ENCODE data around the gene IRGQ.
"Not testable (repeated sequence)": the region's sequence is repeated elsewhere in the genome, so short reads cannot be mapped to it uniquely, and the experiment has no call there.

The IRGQ gene

DNA sequence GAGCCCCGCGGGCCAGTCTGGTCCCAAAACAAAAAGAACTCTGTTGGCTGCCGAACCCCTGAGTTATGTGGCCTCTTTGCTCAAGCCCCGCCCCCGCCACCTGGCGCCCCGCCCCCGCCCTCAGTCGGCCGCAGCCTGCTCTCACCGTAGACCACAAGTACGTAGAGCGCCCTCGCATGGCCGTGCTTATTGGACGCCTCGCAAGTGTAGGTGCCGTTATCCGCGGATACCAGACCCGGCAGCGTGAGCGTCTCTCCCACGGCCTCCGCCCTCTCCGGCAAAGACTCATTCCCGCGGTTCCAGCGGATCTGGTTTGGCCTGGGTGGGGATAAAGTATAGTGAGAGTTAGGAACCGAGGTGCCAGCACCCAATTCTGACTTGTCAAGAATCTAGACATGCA is 29.0 kb upstream of the IRGQ start:
- in situ Hi-C loops (cut with MboI; ENCODE audit: low sequenced_read_pairs): no loop called here

DNA sequence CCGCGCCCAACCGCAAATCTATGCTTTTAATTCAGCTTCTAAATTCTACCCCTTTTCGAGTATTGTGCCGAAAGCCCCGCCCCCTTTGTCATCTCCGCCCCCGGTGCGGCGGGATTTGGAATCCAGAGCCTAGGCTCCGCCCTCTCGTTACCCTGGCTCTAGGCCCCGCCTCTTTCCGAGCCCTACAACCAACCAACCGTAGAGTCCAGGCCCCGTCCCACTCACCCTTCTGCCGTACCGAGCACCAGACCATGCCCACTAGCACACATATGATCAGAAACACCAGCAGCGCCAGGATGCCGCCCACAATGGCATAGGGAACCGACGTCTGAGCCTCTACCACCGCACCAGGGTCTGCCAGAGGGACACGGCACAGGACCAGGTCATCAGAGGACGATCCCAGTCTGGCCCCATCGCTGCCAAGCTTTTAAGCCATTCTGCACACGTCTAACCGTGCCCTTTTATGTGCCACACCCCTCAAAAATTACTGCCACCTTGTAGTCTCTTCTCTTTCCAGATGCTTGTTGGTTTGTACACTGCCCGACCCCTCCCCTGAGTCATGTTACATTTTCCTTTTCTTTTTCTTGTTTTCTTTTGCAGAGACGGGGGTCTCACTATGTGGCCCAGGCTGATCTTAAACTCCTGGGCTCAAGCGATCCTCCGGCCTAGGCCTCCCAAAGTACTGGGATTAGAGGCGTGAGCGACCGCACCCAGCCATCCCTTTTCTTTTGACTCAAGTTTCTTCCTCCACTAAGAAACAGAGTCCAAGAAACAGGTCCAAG is 28.1 kb upstream of the IRGQ start:
- in situ Hi-C loops (cut with MboI; ENCODE audit: low sequenced_read_pairs): no loop called here

DNA sequence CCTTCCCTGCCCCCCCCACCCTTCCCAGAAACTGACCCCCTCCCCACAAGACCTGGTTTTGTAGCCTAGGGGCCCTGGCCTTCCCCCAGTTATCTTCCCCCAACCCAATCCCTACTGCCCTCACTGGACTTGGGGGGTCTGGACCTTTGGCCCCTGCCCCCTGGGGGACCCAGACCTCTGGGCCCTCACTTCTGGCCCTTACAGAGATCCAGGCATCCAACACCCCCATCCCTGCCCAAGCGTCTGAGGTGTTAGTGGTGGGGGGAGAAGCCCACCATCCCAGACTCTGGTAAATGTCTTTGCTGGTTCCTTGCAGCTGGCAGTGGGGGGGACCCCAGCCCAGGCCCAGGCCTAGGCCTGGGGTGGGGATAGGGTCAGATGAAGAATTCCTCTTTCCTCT is 27.0 kb upstream of the IRGQ start:
- in situ Hi-C loops (cut with MboI; ENCODE audit: low sequenced_read_pairs): no loop called here

DNA sequence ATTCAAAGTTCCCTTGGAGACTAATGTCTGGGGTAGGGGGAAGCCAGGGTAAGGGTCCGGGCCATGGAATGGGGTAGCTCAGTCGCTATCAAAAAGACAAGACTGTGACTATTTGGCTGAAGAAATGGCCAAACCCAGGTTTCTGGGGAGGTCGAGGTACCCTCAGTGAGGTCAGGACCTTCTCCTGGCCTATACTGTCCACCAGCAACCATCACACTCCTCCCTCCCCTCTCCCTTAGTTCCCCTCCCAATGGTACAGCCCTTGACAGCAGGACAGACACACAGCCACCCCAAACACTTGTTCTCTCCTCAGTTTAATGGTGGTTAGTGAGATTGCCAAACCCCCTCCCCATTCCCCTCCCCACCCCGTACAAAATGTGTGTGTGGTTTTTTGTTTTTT is 26.1 kb upstream of the IRGQ start:
- in situ Hi-C loops (cut with MboI; ENCODE audit: low sequenced_read_pairs): no loop called here

DNA sequence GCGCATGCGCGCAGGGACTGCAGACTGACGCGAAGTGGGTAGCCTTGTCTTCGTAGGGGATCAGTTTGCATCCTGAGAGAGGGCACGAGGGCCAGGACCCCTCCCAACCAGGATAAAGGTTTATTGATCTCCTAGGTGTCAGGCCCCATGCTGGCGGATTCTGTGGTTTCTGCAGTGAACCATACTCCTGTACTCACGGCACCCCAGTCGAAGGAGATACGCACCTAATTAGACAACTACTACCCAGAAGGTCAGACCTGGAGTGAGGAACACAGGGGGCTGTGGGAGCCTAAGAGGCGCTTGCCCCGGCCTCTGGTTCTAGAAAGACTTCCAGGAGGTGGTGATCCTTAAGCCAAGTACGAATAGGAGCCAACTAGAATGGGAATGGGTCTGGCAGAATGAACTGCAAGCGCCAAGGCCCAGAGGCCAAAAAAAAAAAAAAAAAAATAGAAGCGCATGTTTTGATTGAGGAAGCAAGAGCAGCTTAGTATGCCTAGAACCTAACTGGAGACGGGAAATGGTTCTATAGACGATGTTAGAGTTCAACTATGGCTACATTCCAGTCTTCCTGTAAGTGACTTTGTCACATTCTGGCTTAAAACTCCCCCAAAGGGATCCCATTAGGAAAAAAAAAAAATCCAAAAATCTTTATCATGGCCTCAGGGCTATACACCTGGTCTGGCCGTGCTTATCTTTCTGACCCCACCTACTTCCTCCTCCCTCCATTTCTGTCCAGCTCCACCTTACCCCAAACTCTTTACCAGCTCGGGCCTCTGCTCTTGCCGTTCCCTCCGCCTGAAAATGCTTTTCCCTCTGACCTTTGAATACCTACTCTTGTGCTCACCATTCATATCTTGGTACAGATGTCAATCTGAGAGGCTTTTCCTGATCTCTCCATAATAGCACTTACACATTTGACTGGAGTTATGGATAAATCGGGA is 24.4 kb upstream of the IRGQ start:
- in situ Hi-C loops (cut with MboI; ENCODE audit: low sequenced_read_pairs): no loop called here

DNA sequence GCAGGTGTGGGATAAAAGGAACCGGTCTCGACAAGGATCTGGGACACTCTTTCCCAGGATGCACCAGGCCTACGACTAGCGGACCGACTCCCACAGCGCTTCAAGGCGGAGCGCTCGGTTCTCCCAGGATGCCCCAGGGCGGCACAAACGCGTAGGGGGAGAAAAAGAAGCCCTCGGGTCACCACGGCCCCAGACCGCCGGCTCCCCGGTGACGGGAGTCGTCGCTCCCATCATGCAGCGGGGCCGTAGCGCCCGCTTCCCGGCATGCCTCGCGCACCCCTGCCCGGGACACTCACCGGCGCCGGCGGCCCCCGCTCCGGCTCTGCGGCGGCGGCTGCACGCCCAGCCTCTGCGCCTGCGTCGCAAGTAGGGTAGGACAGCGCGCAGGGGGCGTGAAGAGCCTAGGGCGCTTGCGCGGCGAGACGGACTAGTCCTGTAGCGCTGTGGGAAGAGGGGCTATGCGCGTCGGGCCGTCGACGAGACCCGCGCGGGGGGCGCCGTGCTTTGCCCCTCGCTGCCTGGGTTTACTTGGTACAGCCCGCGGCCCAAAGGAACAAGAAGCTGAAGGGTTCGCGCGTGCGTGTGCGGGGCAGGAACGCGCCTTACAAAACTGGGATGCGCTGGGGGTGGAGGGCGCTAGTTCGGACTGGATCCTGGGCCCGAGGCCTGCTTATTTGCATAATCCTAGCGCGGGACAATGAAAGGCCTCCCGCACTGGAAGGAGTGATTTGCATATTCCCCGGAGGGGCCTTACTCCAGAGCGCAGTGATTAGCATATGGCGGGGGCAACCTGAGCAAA is 23.5 kb upstream of the IRGQ start, which contains the start of gene ZNF428:
ZNF428 (minus strand) TSS at position 368 of the 799 bp plus-strand sequence. CDS start 5,325 bp downstream, outside the sequence.
- in situ Hi-C loops (cut with MboI; ENCODE audit: low sequenced_read_pairs): no loop called here

DNA sequence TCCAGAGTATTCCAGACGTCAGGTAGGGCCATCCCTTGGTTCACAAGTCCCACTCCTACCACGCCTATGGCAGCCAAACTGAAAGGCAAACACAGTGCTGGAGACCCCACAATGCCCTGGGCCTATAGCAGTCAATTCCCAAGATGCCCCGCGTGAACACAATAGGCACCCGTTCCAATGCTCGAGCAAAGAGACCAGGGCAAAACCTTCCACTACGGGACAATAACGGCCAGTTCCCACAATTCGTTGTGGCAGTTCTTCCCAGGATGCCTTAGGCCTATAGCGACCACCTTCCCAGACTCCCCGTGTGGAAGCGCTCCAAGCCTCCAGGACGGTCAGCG is 23.0 kb upstream of the IRGQ start:
- in situ Hi-C loops (cut with MboI; ENCODE audit: low sequenced_read_pairs): no loop called here

DNA sequence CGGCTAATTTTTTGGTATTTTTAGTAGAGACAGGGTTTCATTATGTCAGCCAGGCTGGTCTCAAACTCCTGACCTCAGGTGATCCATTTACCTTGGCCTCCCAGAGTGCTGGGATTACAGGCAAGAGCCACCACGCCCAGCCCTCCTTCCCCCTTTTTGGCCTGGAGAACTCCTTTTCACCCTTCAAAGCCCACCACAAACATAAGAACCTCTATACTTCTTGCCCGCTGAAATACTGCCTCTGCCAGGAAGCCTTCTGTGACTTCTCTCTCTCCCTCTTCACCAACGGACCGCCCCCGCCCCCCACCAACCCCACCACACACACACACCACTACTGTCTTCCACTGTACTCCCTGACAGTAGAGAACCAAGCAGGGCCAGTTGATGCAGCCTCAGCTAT is 21.0 kb upstream of the IRGQ start:
- in situ Hi-C loops (cut with MboI; ENCODE audit: low sequenced_read_pairs): no loop called here

DNA sequence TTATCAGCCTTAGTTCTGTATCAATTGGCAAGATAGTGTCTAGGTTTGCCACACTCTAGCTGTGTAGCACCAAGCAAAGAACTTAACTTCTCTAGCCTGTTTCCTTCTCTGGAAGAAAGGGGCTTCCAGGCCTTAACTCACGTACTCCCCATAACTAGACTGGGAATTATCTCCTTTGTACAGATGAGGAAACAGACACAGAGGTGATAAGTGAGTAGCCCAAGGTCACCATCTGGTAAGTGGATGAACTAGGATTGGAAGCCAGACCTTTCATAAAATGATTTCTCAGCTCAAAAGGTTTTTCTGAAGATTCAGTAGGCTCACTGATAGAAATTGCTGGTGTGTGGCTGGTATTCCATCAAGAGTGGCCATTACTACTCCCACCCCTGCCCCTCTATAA is 20.4 kb upstream of the IRGQ start:
- in situ Hi-C loops (cut with MboI; ENCODE audit: low sequenced_read_pairs): no loop called here

DNA sequence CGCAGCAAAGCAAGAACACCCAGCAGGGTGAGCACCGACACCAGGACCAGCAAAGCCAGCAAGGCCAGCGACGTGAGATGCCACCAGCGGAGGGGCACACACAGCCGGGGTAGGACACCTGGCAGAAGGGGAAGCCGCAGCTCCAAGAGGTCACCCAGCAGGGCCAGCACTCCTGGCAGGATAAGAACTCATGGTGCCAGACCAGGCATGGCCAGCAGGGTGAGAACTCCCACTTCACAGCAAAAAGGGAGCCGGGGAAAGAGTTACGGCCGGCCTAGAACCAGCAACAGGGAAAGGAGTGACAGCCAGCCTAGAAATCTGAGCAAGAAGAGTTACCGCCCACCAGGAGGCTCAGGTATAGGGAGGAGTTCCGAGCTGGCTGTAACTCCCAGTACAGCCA is 16.4 kb upstream of the IRGQ start:
- in situ Hi-C loops (cut with MboI; ENCODE audit: low sequenced_read_pairs): no loop called here

DNA sequence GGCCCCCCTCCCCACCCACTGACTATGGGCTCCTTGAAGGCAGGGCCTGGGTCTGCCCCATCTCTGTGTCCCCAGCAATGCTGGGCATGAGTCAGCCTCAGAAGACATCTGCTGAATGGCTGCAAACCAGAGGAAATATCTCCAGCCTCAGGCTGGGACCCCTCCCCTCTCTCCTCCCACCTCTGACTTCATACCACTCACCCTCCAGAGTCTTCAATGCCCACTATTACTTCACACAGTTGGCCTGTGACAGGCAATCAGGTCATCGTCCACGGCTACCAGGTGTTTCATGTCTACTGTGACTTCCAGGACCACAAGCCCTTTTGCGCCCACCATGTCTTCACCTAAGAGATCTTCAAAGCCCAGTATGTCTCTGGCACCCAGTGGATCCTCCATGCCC is 15.9 kb upstream of the IRGQ start, which contains the start of gene SRRM5:
SRRM5 (plus strand) TSS at position 301 of the 400 bp plus-strand sequence; CDS start at position 335, 34 bp downstream.
- in situ Hi-C loops (cut with MboI; ENCODE audit: low sequenced_read_pairs): no loop called here

DNA sequence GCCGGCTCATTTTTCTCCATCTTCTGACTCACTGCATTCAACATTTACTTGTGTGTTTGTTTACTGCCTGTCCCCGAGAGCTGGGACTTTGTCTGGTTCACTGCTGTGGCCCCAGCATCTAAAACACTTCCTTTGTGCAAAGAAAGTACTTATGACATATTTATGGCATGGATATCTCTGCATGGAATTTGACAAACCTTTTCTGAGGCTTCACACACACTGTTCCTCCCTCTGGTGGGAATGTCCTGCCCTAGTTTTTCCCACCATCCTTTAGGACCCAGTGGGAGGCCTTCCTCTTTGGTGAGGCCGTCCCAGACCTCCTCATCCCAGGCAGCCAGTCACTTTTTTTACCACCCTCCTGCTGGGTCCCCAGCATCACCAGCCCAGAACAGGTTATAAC is 14.6 kb upstream of the IRGQ start:
- in situ Hi-C loops (cut with MboI; ENCODE audit: low sequenced_read_pairs): no loop called here

DNA sequence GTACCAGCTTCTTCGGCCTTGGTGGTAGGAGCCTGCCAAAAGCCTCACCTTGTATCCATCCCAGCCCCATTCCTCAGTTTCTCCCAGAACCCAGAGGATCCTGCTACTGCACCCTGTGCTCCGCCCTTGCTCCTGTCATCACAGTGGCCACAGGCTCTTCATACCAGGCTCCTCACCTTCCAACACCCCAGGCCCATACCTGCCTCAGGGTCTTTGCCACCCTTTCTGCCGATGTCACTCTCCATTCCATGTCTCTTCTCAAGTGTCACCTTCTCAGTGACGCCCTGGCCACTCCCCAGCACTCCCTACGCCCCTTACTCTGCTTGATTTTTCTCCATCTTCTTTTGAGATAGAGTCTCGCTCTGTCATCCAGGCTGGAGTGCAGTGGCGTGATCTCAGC is 13.9 kb upstream of the IRGQ start:
- in situ Hi-C loops (cut with MboI; ENCODE audit: low sequenced_read_pairs): no loop called here

DNA sequence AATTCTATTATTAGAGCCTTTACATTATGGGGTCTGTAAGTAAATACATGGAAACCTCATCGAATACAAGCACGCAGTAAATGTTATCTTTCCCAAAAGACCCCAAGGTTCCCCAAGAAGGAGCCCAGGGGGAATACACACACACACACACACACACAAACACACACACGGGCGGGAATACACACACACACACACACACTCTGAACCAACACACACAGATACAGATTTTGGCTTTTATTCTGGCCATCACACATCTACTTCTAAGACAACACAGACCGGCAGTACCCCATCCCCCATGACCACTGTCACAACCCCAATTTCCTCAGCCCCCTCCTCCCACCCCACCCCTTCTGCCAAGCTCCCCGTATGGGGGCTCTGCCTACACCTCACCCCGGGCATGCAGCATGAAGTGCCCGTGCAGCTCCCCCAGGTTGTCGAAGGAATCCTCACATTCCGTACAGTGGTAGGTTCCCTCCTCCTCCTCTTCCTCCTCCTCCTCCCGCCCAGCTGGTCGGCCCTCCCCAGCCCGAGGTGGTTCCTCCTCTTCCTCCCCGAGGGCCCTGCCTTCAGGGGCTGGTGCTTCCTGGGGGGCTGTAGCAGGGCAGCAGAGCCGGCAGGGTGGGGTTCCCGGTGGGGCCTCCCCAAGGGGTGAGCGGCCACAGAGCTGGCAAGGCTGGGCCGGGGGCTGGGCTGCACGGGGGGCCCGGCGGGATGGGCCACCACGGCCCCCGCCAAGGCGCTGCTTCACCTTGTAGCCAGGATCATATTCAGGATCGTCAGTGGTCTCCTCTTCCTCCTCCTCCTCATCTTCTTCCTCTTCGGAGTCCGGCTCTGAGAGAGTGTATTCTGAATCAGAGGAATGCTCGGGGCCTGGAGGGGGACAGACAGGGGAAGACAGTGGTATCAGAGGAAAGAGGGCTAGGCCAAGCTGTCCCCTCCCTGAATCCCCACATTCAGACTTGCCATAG is 11.6 kb upstream of the IRGQ start:
- in situ Hi-C loops (cut with MboI; ENCODE audit: low sequenced_read_pairs): no loop called here

DNA sequence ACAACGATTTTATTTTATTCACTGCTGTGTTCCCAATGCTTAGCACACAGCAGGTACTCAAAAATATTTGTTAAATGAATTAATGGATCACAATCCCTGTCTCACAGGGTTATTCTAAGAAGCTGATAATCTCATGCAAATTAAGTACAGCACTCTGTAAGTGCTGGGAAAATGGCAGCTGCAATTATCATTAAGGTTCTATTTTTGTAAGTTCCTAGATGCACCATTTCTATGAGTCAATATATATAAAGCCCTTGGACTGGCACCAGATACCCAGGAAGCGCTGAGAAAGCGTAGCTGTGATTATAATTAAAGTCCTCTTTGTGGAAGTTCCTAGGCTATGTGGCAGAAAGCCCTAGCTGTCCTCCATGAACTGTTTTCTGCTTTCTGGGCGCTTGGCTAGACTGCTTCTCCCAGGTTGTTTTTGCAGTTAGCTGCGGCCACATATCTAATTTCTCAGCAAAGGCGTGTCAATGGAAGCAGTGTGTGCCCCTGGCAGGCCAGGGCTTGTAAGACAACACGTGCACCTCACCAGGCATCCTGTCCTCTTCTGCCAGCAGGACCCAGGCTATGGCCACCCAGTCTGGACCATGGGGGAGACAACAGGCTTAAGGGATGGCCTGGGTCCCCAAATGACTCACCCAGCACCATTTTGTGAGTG is 10.8 kb upstream of the IRGQ start:
- in situ Hi-C loops (cut with MboI; ENCODE audit: low sequenced_read_pairs): no loop called here

DNA sequence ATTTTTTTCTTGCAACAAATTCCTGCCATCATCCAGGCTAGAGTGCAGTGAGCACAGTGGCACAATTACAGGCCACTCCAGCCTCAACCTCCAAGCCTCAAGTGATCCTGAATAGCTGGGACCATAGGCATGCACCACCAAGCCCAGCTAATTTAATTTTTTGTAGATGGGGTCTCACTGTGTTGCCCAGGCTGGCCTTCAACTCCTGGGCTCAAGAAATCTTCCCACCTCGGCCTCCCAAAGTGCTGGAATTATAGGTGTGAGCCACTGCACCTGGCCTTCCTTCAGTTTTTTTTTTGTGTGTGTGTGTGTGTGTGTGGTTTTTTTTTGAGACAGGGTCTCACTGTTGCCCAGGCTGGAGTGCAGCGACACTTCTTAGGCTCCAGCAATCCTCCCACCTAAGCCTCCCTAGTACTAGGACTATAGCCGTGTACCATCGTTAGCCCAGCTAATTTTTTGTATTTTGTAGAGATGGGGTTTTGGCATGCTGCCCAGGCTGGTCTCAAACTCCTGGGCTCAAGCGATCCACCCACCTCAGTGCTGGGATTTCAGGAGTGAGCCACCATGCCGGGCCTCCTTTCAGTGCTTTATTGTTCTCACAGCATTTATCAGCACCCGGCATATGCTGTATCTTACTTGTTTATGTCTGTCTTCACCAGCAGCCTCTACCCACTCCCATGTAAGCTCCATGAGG is 10.1 kb upstream of the IRGQ start:
- in situ Hi-C loops (cut with MboI; ENCODE audit: low sequenced_read_pairs): no loop called here

DNA sequence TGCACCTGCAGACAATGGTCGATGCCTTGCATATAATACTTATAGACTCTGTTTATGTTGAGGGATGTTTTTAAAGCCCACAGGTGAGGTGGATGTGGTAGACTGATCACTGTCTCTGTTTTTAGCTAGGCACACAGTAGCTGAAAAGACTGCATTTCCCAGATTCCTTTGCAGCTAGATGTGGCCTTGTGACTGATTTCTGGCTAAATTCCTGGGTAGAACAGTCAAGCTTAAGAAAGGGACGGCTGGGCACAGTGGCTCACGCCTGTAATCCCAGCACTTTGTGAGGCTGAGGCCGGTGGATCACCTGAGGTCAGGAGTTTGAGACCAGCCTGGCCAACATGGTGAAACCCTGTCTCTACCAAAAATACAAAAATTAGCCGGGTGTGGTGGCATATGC is 4.4 kb upstream of the IRGQ start:
- in situ Hi-C loops (cut with MboI; ENCODE audit: low sequenced_read_pairs): not testable (repeated sequence)

DNA sequence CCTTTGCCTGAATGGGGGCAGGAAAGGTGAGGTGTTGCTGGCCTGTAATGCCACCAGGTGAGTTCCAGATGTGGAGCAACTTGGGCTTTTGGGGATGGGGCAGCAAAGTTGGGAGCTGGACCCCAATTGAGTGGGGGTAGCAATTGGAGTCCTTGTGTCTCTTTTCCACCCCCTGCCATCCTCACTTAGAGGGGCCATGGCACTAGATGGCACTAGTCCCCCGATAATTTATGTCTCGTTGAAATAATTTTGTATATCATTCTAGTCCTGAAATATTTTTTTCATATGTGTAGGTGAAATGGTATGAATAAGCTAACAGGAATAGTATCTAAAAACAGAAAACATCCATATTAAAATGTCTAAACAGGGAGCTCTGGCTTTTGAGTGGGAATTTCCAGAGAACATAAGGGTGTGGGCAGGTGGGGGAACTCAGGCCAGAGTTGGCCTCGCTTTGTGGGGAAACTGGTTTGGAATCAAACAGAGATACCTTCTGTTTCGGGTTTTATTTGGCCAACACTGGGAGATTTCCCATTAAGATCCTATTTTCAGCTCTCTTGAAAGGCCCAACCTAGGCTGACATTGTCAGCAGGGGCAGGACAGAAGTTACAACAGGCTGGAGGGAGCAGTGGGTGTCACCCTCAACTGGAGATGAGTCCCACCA is 3.8 kb upstream of the IRGQ start:
- in situ Hi-C loops (cut with MboI; ENCODE audit: low sequenced_read_pairs): no loop called here
